NCI-H1417 treated with DMSO at 0.1 percent for 48 hours (cell line): ENCODE results near the gene FAM168B.

Experiments
- DNase-seq: peaks from one replicate; lab custom pipeline; 2025; lab: John Stamatoyannopoulos, UW

The FAM168B gene

DNA sequence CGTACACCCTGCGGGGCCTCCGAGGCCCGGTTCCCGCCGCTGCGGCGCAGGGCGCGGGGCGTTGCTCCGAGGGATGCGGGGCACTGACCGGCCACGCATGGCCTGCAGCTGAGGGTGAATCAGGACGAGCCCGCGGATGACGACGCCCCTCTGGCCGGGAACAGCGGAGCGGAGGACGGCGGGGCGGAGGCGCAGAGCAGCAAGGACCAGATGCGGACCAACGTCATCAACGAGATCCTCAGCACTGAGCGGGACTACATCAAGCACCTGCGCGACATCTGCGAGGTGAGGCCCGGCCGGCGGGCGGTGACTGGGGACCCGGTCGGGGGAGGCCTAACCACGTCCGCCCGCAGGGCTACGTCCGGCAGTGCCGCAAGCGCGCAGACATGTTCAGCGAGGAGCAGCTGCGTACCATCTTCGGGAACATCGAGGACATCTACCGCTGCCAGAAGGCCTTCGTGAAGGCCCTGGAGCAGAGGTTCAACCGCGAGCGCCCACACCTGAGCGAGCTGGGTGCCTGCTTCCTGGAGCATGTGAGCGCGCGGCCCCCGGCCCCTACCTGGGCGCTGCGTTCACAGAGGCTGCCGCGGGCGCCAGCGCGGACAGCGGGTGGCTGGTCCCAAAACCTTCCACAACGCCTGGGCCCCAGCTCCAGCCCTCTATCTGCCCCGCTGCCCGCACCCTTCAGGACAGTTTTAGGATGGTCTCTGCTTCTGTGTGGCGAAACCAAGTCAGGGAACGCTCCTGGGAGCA, 53.2 kb downstream of the FAM168B start:
- no peak for DNase-seq

DNA sequence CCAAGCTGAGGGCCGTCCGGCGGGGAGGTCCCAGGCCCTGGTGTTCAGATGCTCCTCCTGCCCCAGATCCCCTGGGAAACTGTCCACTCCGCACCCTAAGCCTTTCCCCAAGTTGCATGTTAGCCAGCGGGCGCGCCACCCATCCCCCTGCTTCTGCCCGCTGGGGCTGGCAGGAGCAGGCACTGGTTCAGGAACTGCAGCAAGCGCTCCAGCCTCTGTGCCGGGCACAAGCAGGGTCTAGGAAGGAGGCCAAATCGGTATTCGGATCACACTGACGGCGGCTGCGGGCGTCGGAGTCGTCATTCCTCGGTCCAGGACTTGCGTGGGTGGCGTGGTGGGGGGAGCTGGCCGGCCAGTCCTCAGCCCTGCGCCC, 53.7 kb downstream of the FAM168B start:
- no peak for DNase-seq

DNA sequence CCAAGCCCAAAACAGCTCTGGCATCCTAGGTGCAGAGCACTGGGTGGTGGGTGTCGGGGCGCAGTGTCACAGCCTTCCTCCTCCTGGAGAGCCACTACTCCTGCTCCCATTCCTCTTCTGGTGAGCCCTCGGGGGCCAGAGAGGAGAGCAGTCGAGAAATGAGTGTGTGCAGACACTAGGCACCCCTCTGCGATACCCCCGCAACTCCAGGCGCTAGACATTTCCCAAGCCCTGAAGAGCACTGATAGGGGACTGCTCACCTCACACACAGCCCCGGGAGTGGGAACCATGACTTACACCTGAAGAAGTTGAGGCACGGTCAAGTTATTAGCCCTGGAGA, 54.2 kb downstream of the FAM168B start:
- no peak for DNase-seq

DNA sequence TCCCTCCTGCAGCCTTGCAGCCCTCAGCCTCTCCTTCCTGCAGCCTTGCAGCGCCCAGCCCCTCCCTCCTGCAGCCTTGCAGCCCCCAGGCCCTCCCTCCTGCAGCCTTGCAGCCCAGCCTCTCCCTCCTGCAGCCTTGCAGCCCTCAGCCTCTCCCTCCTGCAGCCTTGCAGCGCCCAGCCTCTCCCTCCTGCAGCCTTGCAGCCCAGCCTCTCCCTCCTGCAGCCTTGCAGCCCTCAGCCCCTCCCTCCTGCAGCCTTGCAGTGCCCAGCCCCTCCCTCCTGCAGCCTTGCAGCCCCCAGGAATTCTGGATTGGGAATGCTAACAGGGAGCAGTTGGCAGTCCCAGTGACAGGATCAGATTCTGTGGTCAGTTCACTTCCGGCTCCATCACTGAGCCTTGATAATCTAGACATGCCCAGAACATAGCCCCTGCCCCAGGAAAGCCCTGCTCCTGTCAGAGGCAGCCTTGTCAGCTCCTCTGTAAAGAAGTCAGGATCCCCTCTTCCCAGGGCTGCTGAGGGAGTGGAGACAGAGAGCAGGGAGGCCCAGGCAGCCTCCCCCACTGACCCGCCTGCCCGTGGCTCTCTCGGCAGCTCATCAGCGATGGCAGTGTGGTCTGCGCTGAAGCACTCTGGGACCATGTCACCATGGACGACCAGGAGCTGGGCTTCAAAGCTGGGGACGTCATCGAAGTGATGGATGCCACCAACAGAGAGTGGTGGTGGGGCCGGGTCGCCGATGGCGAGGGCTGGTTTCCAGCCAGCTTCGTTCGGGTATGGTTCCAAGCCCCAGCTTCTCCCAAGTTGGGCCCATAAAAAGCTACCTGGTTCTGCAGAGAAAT, 54.8 kb downstream of the FAM168B start:
- no peak for DNase-seq

DNA sequence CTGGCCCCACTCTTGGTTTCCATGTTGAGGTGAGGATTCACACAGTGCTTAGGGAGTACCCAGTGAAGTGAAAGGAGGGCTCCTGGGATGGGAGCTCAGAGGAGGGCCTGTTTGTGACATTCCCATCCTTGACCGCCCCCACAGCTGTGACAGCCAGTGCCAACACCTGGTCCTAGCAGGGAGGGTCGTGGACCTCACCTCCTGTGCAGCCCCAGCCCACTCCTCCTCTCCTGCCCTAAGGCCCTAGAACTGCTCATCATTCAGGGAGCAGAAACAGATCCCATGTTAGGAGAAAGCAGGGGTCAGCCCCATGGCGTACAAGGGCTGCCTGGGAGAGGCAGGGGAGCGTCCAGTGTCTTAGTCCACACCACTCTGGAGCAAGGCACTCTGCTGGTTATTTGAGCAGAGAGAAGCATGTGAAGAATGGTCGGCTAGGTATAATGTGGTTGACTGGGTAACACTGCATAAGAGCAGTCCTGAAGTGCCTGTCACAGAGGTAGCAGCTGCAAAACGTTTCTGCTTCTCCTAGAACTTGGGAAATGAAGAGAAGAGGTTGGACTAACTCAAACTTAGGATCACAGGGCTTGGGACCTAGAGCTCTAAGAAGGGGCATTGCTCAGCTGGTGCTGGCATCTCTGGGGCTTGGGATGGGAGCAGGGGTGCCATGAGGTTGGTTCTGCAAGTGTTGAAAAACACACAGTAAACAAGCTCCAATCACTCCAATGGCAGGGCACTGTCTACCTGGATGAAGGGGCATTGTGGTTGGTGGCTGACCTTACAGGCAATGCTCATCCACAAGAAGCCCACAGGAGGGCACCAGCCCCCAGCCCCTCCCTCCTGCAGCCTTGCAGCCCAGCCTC, 55.6 kb downstream of the FAM168B start:
- no peak for DNase-seq

DNA sequence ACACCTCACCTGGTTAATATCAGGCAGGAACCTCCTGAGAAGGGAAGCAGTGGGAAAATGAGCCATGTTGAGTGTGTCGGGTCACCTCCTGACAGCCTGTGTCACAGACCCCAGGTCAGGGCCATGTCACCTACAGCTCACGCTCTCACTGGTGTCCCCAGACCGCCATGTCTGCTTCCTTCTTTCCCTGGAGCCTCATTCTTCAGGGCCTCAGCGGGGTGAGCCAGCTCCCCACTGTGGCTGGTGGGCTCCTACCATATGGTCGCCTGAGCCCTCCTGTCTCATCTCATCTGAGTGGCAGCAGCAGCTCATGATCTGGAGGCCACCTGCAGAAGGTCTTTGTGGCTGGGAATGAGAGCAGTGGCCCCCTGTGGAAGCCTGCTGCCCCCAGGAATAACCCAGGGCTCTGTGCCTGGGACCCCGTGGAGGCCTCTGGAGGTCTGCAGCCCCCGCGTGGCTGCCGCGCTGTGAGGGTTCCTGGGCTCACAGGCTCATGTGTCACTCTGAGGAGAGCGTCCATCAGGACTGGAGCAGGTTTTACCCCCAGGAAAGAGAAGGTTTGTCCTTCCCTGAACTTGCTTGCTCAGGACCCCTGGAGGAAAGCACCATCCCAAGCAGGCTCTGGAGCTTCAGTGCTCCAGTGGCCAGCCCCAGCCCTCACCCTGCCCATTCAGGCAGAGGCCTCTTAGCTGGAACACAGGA, 56.4 kb downstream of the FAM168B start:
- DNase-seq: no peak

DNA sequence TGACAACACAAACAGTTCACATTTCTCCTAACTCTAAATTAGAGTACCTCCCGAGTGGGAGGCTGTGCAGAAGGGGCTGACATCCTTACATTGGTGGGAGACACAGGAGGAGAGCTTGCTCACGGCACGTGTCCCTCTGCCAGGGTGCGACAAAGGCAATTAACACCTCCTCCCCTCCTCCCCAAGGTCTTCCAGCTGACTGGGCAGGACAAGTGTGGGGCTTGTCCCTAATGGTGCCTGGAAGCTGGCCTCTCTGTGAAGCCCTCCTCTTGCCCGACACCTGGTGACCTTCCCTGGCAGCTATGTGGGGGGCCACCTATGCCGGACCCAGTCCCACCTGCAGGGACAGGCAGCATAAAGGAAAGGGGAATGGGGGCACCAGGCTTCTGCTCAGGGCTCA, 57.0 kb downstream of the FAM168B start:
- no peak for DNase-seq

DNA sequence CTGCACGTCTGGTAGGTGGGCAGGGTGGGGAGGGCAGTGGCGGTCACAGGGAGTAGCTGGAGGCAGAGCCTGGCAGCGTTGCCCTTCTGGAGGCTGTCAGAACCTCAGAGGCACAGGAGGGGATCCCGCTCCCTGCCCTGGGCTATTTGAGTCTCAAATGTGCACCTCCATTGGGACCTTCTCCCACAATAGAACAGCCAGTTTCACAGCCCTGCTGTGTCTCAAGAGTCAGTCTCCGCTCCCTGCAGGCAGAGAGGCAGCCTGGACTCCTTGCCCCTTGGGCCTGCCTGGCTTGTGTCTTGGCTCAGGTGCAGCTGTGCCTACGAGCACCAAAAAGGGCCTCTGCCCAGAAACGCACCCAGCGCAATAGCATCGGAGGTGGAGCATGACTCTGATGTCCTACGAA, 57.4 kb downstream of the FAM168B start:
- no peak for DNase-seq

DNA sequence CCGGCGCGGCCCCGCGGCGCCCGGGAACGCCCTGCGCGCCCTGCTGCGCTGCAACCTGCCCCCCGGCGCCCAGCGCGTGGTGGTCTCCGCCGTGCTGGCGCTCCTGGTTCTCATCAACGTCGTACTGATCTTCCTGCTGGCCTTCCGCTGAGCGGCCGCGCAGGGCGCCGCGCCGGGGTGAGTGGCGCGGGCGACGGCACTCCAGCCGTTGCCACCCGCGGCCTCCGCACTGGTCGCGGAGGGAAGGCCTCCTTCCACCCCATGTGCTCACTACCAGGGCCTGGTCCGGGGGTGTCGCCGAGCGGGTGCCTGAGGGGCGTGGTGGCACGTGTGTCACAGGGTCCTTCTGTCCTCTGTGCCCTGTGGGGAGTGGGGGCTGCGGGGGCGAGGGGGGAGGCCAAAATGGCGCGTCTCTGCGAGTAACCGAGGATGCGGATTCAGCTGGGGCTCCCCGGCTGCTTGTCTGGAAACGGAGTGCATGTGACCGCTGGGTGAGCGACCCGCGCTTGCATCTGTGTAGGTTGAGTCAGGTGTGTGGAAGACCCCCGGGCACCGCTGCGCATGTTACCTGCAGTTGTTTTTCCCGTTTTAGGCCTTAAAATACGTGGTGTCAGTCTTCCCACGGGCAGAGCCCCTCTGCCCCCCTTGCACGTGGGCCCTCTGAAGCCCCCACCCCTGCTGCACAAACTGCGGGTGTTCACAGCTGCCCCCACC, 58.0 kb downstream of the FAM168B start:
- DNase-seq: no peak

DNA sequence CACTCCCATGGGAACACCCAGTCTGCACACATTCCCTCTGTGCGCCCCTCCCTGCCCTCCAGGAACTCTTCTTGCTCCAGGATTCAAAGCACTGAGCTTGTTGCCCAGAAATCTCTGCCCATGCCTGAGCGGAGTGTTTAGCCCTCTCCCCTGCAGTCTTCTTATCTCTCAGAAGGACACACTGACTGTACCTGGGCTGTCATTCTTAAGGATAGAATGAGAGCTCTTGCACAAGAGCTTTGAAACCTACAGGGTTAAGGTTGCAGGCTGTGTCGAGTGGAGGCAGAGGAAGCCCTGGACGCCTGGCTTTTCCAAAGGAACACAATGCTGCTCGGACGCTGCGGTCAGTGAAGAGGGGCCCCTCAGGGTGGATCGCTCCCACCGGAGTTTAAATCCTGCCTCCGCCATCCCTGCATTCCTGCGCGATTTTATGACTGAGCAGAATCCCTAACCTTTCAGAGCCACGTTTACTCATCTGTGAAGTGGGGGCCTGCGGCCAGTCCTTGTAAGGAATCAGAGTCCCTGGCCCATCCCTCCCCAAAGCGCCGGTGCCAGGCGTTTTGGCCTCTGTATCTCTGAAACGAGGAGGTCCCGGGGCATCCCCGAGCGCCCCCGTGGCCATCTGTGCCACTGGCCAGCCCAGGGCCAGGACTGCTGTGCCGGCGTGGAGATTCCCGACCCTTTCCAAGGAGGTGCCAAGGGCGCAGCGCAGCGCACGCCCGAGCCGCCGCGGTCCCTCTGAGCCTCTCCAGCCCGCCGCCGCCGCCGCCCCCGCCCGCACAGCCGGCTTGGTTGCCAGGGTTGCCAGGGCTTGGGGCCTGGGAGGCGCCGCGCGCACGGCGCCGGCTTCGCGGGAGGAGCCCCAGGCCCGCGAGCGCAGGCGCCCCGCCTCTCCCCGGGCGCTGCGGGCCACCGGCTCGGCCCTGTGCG, 58.9 kb downstream of the FAM168B start:
- no peak for DNase-seq

DNA sequence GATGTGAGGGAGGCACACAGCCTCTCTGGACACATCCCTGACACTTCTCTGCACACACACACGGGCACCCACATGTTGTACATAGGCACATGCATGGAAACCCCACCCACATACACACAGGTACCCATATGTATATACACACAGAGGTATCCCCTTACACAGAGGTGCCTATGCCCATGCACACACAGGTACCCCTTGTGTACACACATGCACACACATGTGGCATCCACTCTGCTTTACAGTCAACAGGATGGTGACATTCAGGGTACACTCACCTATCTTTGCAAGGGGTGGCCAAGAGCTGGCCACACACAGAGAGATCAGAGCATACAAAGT, 59.5 kb downstream of the FAM168B start:
- no peak for DNase-seq

DNA sequence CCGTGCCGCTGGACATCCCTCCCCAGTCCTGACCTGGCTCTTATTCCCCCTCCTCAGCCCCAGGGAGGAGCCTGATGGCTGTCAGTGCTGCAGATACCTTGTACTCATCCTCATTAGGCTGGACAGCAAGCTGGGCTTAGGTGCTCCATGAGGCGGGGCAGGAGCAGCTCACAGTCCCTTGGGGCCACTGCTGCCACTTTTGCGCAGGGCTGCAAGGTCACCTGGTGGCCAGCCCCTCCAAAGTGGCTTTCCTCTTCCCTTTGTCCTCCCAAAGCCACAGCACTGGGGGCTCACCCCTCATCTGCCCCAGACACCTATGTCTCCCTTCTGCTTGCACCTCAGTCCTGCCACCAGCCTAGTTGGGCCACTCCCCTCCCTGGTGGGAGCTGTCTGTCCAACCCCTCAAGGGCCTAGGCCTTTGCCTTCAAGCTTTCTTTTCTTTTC, 60.8 kb downstream of the FAM168B start:
- DNase-seq: no peak

DNA sequence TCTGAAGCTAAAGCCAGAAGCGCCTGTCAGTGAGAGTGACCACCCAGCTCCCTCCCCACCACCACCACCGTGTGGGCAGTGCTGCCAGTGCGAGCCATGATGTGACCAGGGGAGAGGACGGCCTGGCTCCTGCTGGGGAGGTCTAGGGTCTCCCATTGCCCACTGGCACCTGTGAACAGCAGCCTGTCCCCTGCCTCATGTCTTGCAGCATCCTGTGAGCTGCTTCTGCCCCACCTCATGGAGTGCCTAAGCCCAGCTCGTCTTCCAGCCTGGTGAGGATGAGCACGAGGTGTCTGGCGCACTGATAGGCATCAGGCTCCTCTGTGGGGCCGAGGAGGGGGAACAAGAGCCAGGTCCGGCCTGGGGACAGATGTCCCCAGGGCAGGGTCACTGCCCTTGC, 61.4 kb downstream of the FAM168B start:
- DNase-seq: no peak

DNA sequence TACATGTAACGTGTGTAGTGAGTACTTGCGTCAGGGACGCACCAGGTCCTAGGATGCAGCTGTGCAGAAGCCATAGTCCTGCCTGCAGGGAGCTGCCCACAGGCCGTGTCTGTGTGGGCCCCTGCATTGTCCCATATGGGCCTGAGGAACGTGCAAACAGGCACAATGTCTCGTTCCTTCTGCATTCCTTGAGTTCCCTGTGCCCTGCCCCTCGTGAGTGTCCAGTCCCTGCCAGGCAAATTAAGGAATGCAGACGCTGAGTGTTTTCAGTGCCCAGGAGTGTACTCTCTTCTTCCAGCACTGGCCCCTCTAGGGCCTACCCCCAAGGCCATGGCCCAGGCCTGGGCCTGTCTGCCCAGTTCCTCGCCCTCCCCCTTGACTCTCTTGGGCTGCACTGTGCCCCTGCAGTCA, 61.8 kb downstream of the FAM168B start:
- no peak for DNase-seq

DNA sequence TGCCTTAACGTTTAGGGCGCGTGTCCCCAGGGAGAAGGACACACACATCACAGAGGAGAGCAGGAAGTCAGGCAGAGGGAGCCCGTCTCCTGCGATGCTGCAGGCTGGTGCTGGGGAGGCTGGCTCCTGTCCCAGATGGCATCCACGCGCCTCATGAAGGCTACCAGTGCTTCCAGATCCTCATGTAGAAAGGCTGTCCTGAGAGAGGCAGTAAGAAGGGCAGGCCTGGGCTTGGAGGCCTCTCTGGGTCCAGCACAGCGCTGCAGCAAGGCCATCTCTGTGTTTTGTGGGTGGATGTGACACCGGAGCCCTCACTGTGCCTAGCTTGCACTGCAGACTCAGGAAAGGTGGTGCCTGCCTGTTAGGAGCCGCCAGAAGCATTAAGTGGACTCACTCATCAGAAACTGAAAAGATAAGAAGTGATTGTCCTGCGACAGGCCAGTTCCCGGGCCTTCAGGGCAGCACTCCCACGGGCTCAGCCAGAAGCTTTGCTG, 62.7 kb downstream of the FAM168B start:
- DNase-seq: no peak

DNA sequence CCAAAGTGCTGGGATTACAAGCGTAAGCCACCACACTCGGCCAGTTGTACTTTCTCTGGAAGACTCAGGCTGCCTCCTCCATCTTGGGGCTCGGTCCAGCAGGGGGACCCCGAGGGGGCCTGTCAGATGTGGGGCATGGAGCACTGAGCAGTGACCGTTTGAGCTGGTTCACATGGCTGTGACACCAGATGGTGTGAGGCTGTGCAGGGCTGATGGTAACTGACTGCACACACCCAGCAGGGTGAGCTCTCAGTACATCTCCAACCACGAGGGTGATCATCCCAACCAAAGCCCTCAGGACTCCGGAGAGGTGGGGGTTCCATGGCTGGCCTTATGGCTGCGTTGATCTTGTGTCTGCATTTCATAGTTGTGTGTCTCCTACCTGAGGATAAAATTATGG, 63.4 kb downstream of the FAM168B start:
- no peak for DNase-seq

DNA sequence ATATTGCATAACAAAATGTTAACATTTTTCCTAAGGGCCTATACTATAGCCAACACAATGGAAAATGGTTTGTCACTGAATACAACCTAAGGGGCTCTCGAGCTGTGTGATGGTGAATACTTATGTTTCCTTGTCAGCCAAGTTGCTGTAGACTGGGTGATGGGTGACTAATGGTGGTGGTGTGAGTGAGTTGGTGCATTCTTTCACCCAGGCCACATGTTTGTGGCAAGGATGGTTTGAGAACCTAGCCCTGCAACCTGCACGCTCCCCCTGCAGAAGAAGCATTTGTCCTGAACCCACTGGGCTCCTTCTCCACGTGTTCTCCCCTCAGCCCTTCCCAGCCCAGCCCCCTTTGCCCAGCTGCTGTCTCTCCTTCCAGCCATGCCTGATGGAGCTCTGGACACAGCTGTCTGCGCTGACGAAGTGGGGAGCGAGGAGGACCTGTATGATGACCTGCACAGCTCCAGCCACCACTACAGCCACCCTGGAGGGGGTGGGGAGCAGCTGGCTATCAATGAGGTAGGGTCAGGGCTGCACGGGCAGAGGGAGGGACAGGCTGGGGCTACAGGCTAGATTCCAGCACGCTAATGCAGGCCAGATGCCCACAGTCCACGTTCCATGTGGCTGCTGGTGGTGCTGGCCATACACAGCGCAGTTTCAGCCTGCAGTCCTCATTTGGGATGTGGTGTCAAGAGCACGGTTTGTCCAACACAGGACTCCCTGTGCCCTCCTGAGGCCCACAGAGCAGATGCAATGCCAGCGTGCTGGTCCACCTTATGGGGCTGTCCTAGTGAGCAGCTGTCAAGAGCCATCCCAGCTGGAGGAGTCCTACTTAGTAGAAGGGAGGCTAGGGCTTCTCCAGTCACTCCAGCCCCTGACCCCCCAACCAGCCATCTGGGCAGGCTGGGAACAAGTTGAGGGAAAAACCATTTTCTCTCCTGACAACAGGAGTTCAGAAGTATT, 65.4 kb downstream of the FAM168B start:
- DNase-seq: no peak

DNA sequence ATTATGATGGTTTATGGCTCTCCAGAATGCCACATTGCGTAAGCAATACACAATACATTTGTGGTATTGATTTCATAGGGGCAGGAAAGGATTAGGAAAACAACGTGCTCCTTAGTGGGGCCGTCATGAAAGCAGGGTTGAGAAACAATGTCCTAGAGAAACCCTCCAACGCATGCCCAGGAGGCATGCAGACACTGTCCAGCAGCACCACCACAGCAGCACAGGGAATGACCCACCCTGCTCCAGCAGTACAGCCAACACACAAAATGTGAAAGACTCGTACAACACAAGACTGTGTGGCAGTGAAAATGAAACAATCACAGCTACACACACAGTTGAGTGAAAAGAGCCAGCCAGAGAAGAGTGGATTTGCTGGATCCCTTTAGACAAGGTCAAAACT, 66.3 kb downstream of the FAM168B start:
- no peak for DNase-seq

DNA sequence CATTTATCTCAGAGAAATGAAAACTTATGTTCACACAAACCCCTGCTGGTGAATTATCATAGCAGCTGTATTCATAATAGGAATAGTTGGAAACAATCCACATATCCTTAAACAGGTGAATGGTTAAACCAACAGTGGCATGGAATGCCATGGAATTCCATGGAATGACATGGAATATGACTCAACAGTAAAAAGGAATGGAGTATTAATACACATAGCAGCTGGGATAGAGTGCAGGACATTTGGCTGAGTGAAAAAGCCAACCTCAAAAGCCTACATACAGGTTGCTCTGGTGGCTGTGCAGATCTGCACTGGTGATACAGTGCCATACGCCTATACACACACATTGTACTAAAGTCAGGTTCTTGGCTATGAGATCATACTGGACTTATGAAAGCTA, 69.5 kb downstream of the FAM168B start:
- no peak for DNase-seq
